Measurements from ENCODE around the gene CEP41. TPM values are rescaled to one million over a fixed set of nuclear protein-coding genes. Genes with fewer than 3 reads are reported as not detected.

Gene CEP41
- total RNA-seq, 6 experiments from 2014 or later = 2.6 to 11.7 (median 4.6) TPM

DNA sequence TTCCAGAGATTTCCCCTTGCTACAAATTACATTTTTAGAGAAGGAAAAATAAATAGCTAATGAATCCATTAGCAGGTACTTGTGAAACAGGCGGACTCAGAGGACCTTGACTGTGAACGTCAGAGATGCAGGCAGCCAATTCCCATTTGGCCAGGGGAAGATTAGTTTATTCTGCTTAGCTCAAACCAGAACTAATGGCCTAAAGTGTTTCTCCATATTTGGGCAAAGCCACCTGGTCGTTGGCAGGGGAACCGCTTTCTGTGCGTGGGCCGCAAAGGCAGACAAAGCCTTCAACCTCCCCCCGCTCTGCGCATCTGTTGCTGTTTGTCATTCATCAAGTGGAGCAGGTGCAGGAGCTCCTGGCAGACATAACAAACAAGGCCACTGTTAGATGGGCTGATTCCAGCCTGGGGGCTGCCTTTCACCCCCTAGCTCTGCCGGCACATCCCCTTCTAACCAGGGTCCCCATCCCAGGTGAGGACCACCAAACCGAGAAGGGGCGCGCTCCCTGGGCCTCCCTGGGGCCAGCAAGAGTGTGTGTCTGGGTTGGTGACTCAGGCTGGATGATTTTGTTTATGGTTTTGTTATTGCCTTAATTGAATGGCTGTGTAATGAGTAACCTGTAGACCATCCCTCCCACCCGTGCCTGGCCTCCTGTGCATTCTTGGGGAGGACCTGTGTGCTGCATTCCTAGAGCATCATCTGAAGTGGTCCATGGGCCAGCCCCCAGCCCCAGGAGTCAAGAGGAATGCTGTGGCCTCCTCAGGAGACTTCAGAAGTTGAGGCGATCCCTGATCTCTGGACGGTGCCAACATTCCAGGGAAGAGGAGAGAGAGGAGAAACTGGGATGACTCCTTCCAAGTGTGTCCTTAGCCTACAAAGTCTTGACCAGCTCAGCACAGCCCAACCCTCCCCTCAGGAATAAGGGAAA is 75.0 kb downstream of the CEP41 start:
- H3K4me1 ChIP-seq = no peaks in the 10 kb centered on the region
- peak in 1 of 3 donors; percentile 15 for DNase-seq
- 82% methylated on average over 6 of the region's 15 CpGs for WGBS (ENCODE audit: insufficient coverage, low coverage, low lambda C conversion rate, missing lambda C conversion rate)

DNA sequence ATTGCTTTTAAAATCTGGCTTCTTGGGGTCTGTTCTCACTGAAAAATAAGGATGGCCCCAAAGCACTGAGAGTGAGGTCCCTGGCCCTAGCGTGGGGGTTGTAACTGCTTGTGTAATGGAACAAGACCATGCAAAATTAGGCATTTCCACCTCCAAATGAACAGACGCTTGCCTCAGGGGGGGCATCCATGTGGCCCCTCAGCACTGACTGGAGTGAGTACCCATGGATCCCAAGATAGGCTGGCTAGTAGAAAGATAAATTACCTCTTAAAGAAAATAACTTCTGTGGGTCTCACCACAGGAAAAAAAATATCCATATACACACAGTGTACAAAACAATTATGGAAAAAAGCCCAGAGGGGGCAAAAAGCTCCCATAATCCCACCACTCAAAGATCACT is 75.7 kb downstream of the CEP41 start:
- Histone ChIP-seq H3K36me3 (no peaks in the 10 kb centered on the region), H3K4me3 (no peak overlapping the region), H3K4me1 (no peaks in the 10 kb centered on the region), H3K27me3 (no peaks in the 10 kb centered on the region), H3K9me3 (no peaks in the 10 kb centered on the region), H3K27ac (no peak overlapping the region)
- TF ChIP-seq, protein P1, sequence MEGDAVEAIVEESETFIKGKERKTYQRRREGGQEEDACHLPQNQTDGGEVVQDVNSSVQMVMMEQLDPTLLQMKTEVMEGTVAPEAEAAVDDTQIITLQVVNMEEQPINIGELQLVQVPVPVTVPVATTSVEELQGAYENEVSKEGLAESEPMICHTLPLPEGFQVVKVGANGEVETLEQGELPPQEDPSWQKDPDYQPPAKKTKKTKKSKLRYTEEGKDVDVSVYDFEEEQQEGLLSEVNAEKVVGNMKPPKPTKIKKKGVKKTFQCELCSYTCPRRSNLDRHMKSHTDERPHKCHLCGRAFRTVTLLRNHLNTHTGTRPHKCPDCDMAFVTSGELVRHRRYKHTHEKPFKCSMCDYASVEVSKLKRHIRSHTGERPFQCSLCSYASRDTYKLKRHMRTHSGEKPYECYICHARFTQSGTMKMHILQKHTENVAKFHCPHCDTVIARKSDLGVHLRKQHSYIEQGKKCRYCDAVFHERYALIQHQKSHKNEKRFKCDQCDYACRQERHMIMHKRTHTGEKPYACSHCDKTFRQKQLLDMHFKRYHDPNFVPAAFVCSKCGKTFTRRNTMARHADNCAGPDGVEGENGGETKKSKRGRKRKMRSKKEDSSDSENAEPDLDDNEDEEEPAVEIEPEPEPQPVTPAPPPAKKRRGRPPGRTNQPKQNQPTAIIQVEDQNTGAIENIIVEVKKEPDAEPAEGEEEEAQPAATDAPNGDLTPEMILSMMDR (IDR thresholded peaks at IDR 0.05) = no peak
- TF ChIP-seq POLR2A (IDR thresholded peaks at IDR 0.05) = no peak
- intact Hi-C loops (cut with DNase I) = no loop called here
- 75% methylated on average over 1 of the region's 2 CpGs for WGBS (ENCODE audit: insufficient coverage, low coverage, low lambda C conversion rate, missing lambda C conversion rate)
- no peak for ATAC-seq
- peak in 1 of 3 donors; percentile 2 for DNase-seq

More for the DNA sequence above, 75.0 kb downstream of the CEP41 start:
- no peaks in the 10 kb centered on the region for H3K36me3 ChIP-seq
- no peak for ATAC-seq
- H3K4me3 ChIP-seq = no peak overlapping the region
- TF ChIP-seq, protein P1 (IDR thresholded peaks at IDR 0.05) = no peak
- TF ChIP-seq POLR2A (IDR thresholded peaks at IDR 0.05) = no peak
- no peak overlapping the region for H3K27ac ChIP-seq
- H3K9me3 ChIP-seq = no peaks in the 10 kb centered on the region
- no peaks in the 10 kb centered on the region for H3K27me3 ChIP-seq
- intact Hi-C loops (cut with DNase I) = no loop called here

DNA sequence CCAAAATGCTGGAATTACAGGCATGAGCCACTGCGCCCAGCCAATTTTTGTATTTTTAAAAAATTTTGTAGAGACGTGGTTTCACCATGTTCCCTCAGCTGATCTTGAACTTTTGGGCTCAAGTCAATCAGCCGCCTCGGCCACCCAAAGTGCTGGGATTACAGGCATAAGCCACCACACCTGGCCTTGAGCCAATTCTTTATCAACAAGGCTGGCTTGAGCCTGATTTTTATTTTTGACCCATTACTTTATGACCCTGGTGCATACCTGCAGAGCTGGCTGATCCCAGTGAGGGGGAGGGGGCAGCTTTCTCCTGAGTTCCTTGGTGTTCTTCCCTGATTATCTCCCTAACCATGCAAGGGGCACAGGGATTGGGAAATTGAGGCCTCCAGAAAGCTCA is 76.4 kb downstream of the CEP41 start:
- no peaks in the 10 kb centered on the region for H3K27me3 ChIP-seq
- H3K27ac ChIP-seq = no peak overlapping the region
- intact Hi-C loops (cut with DNase I) = no loop called here
- DNase-seq (peak in 1 of 3 donors; percentile 4), ATAC-seq (no peak)
- no peaks in the 10 kb centered on the region for H3K36me3 ChIP-seq
- no peak overlapping the region for H3K4me3 ChIP-seq
- TF ChIP-seq, protein P1 (IDR thresholded peaks at IDR 0.05) = no peak
- no peak for TF ChIP-seq POLR2A (IDR thresholded peaks at IDR 0.05)
- H3K9me3 ChIP-seq = no peaks in the 10 kb centered on the region
- no peaks in the 10 kb centered on the region for H3K4me1 ChIP-seq
- WGBS (ENCODE audit: insufficient coverage, low coverage, low lambda C conversion rate, missing lambda C conversion rate) = 80% methylated on average over 4 of the region's 4 CpGs

GRCh38 chr7:130363026-130363847 is 77.6 kb downstream of the CEP41 start:
- DNase-seq = peak in 1 of 3 donors; percentile 28
- intact Hi-C loops (cut with DNase I) = no loop called here
- Histone ChIP-seq H3K36me3 (no peaks in the 10 kb centered on the region), H3K4me1 (no peaks in the 10 kb centered on the region), H3K27ac (no peak overlapping the region), H3K27me3 (no peaks in the 10 kb centered on the region), H3K9me3 (no peaks in the 10 kb centered on the region), H3K4me3 (no peak overlapping the region)
- TF ChIP-seq POLR2A (IDR thresholded peaks at IDR 0.05) = no peak
- TF ChIP-seq, protein P1 (IDR thresholded peaks at IDR 0.05) = no peak
- WGBS (ENCODE audit: insufficient coverage, low coverage, low lambda C conversion rate, missing lambda C conversion rate) = 68% methylated on average over 8 of the region's 8 CpGs
- peak in 1 of 4 donors; percentile 43 for ATAC-seq
